Activated CD8-positive, alpha-beta memory T cell treated with anti-CD3 and anti-CD28 coated beads, Interleukin-2, amount 50 U/mL, for 24 hours (primary cell): ENCODE measurements around the gene ZNF33B.
"Not testable (repeated sequence)": the region's sequence is repeated elsewhere in the genome, so short reads cannot be mapped to it uniquely, and the experiment has no call there.

Experiments used
- DNase-seq: peaks from one replicate; pipeline ENCODE4 v3.0.0-alpha.2; 2020; ENCODE audit errors: extremely low read depth

ZNF33B gene

DNA sequence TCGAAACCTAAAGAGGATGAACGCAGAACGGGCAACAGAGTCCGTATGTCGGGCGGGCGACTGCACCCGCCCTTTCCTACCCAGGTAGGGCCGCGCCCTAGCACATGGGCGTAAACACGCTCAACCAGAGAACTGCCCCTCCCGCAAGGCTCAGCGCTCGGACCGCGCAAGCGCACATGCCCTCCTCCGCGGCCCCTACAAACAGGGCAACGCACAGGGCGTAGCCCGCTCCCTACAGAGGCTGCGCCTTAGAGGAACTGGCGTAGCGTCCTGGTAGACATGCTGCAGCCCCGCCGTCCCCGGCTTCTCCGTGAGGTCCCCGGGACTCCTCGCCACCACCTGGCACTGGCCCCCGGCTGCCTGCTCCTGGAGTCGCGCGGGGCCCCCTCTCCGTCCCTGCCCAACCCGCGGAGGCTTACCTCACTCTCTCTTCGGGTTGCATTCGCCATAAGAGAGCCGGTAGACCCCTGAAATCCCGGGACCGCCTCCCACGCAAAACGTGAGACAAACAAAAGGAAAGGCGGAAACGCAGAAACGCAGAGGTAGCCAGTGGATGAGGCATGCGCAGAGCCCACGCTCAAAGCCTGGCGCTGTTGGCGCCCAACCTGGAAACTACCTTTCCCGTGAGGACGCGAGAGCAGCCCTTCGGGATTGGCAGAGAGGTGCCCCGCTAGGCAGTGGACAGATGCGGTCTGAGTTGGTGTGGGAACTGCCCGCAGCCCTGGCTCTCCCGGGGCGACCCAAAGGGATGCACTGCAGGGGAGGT, at the start of gene ZNF33B:
TSS of gene ZNF33B (minus strand) at position 516 of the 766 bp plus-strand sequence. CDS start 1,642 bp downstream, outside the sequence.
- DNase-seq: peak; percentile 86

DNA sequence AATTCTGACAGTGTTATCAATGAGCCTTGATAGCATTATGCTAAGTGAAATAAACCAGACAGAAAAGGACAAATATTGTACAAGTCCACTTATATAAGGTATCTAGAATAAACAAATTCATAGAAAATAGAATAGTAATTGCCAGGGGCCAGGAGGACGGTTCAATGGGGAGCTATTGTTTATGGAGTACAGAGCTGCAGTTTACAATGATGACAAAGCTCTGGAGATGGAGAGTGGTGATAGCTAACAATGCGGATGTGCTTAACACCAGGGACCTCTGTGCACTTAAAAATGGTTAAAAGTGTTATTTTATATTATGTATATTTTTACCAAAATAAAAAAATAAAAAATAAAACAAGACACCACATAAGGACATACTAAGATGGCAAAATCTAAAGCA, 46.1 kb upstream of the ZNF33B start:
- no peak for DNase-seq

GRCh38 chr10:42680267-42680666, 41.9 kb upstream of the ZNF33B start:
- DNase-seq: no peak

GRCh38 chr10:42665181-42665979, 27.0 kb upstream of the ZNF33B start:
- DNase-seq: not testable (repeated sequence)

GRCh38 chr10:42654419-42654818, 16.0 kb upstream of the ZNF33B start:
- DNase-seq: no peak

GRCh38 chr10:42652858-42653257, 14.5 kb upstream of the ZNF33B start:
- DNase-seq: no peak

GRCh38 chr10:42650374-42650773, 12.0 kb upstream of the ZNF33B start:
- no peak for DNase-seq

DNA sequence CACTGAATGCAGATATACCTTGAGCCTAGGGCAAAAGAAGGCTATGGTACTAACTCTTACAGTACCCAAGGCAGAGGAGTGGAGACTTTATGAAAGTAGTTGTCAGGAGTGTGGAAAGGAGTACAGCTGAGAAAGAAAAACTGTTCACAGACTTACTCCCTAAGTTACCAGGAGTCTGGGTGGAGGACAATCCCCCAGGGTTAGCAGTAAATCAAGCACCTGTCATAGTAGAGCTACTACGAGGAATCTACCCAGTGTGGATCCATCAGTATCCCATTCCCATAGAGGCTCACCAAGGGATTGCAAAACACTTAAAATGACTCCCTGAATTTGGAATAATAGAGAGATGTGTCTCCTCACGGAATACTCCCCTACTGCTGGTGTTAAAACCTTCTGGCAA, 10.1 kb upstream of the ZNF33B start:
- DNase-seq: no peak

GRCh38 chr10:42646687-42647640, 8.6 kb upstream of the ZNF33B start:
- no peak for DNase-seq

GRCh38 chr10:42646214-42646613, 7.8 kb upstream of the ZNF33B start:
- no peak for DNase-seq

DNA sequence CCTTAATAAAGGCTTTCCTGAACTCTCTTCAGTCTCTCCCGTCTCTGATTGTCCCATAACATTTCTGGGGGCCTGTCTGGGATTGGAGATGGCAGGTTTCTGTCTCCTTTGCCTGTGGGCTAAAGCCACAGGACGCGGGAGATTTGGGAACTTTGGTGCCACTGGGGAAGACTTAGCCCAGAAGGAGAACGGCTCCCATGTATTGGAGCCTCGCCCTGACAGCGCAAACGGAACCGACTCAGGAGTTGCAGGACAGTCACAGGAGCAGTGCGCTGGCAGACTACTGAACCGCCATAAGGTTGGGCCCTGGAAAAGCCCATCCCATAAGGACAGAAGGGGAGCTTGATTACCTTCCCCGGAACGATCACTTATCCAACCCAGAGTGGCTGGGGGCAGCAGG, 7.1 kb upstream of the ZNF33B start:
- DNase-seq: no peak

DNA sequence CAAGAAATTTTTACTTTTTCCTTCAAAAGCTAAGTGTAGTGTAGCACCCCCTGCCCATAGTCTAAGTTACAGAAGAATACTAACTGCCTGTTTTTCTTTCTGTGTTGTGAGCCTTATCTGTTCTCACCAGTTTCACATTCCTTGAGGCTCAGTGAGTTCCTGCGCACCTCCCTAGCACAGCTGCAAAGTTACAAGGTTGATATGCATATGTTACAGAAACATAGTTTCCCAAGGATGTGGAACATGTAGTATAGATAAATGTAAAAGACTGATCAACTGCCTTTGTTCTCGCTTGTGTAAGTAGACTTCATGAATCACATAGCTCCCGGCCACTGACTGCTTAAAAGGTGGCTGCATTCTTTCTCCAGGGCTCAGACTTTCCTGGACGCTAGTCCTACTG, 6.7 kb upstream of the ZNF33B start:
- no peak for DNase-seq

- no peak for DNase-seq
Measured at GRCh38 chr10:42640610-42641229, 2.4 kb upstream of the ZNF33B start.

- no peak for DNase-seq
Measured at GRCh38 chr10:42638821-42639270, 476 bp upstream of the ZNF33B start.

DNA sequence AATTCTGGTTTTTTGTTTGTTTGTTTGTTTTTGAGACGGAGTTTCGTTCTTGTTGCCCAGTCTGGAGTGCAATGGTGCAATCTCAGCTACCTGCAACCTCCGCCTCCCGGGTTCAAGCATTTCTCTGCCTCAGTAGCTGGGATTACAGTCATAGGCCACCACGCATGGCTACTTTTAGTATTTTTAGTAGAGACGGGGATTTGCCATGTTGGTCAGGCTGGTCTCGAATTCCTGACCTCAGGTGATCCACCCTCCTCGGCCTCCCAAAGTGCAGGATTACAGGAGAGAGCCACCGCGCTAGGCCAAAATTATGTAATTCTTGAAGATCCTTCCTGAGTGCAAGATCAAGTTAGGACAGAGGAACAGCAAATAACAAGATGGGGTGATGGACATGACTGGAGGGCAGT, 719 bp downstream of the ZNF33B start:
- no peak for DNase-seq

DNA sequence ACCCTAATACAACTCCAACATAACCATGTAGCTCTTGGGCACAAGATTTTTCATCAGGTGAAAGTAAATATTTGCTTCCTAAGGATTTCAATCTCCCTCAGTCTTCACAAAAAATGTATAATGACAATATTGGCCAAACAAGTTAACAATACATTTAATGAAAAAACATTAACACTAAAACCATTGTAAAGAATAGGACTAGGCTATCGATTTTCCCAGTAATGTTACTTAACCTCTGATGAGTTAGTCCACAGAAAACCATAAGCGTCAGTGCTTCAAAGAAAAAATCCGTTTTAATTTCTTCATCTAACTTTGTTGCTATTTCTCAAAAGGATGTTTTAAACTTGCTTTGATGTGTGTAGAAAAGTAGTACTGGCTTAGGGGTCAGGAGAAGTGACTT, 1.2 kb downstream of the ZNF33B start:
- no peak for DNase-seq

DNA sequence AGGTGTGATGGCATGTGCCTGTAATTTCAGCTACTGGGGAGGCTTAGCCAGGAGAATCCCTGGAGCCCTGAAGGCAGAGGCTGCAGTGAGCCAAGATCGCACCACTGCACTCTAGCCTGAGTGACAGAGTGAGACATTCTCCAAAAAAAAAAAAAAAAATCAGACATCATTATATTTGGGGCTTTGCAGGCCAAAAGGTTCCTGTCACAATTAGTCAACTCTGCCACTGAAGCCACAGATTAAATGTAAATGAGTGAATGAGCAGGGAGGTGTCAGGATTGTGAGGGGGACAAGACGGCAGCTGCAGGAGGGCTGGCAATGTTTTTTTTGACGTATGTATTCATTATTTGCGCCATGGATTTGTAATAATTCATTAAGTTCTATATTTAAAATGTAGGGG, 3.3 kb downstream of the ZNF33B start:
- DNase-seq: no peak

DNA sequence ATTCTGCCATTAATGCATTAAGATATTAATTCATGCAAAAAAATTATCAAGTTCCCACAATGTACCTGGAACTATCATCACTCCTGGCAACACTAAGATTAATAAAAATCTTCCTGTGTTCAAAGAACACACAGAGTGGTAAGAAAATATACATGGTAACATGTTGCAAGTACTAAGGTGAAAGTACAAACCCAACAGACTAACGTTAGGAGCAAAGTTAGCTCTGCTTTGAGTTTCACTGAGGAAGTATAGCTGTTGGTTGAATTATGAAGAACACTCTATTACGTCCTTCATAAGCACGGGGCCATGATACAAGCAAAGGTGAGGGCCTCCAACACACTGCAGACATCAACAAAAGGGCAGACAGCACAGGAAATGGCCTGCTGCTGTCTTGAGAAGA, 5.8 kb downstream of the ZNF33B start:
- DNase-seq: no peak

DNA sequence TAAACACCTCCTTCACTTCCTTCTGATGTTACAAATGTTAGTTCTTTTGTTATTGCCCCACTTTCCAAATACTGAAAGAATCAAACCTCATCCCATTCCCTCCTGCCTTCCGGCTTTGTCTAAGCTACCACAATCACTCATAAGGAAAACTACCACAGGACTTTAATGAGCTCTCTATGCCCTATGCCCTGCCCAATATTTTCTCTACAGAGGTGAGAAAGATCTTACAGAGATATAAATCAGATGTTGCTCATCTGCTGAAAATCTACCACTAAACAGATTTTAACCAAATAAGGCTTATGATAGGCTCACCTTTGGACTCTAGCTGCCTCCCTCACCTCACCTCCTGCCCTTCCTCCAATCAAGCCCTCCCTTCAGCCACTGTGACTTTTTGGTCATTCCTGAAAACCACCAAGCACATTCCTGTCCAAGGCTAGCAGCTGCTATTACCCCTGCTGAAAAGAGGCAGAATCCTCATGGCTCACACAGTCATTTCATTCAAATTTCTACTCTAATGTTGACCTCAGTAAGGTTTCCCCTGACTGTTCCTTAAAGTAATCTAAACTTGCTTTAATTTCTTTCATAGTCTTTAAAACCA, 7.7 kb downstream of the ZNF33B start:
- DNase-seq: no peak

- DNase-seq: no peak
Measured at GRCh38 chr10:42623929-42624328, 14.4 kb downstream of the ZNF33B start.

DNA sequence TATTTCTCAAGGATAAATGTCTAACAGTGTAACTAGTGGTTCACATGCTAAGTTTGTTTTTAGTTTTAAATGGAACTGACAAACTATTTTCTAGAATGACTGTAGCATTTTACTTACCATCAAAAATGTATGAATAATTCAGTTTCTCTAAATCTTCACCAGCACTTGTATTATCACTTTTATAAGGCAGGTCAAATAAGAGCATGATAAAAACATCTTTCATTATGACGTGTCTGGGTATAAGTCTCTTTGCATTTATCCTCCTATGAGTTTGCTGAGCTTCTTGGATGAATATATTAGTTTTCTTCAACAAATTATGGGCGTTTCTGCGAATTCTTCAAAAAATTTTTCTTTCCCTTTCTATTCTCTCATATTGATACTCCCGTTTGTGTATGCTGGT, 19.9 kb downstream of the ZNF33B start:
- DNase-seq: no peak
